GM10266 (cell line): ENCODE results near the gene SLC43A2.
A peak's percentile ranks its signal among the peaks of the same experiment; 100 is the strongest.

Experiments used
- DNase-seq: peaks from one replicate; pipeline ENCODE4 v3.0.0; 2012; ENCODE audit errors: extremely low spot score
- TF ChIP-seq, protein P1 (sequence below): IDR thresholded peaks from 2 replicates; pipeline ENCODE4 v1.5.1; 2012; ENCODE audit warnings: mild to moderate bottlenecking, low read depth; ENCODE audit not compliant: control insufficient read depth, insufficient read depth; ENCODE audit errors: missing control alignments

SLC43A2 gene

DNA sequence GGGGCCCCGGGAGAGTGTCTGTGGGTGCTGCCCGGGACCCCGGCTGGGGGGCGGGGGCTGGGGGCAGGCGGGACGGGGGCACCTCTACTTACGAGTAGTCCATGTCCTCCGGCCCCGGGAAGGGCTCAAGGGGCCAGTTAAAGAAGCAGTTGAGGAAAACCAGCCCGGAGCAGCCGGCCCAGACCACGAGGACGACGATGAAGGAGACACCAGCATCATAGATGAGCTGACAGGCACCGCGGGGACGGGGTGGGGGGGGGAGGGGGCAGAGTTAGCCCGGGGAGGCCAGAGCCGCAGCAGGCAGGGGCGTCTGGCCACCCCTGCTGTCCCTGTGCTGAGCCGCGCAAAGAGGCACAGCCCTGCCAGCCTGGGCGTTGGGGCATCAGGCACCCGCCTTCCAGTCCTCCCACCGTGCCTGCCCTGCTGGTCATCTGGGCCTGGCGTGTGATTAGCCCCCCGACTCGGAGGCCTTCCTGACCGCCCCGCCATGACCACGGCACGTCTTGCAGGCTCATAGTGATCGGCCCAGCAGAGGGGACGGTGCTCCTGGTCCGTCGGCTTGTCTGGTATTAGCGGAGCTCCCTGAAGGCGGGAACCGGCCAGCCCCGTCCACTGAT, 37.1 kb downstream of the SLC43A2 start:
- TF ChIP-seq, protein P1, sequence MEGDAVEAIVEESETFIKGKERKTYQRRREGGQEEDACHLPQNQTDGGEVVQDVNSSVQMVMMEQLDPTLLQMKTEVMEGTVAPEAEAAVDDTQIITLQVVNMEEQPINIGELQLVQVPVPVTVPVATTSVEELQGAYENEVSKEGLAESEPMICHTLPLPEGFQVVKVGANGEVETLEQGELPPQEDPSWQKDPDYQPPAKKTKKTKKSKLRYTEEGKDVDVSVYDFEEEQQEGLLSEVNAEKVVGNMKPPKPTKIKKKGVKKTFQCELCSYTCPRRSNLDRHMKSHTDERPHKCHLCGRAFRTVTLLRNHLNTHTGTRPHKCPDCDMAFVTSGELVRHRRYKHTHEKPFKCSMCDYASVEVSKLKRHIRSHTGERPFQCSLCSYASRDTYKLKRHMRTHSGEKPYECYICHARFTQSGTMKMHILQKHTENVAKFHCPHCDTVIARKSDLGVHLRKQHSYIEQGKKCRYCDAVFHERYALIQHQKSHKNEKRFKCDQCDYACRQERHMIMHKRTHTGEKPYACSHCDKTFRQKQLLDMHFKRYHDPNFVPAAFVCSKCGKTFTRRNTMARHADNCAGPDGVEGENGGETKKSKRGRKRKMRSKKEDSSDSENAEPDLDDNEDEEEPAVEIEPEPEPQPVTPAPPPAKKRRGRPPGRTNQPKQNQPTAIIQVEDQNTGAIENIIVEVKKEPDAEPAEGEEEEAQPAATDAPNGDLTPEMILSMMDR = no peak
- DNase-seq = no peak

DNA sequence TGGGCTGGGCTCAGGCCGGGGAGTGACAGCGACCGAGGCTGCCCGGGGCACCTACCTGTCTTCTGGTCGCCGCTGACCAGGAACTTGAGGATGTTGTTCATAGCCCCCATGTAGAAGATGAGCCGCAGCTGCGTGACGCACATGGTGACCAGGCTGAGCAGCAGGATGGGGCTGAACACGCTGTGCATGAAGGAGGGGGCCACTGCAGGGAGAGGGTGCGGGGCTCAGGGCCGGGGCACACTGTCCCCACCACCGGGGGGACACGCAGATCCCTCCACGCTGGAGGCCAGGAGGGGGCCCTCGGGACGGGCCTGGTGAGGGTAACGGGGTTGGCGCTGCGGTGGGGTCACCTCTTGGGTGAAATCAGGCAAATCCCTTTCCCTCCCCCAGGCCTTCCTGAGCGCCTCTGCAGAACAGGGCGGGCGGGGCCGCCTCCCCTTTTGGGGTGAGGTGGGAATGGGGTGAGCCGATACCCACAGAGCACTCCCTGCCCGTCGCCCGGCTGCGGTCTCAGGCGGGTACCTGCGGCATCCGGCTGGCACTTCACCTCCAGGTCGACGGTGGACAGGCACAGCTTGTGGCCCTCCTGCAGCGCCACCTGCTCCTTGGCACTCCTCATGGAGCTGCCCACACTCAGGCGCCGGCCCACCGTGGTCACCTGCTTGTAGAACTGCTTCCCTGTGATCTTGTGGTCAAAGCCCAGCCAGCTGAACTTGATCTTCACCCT, 37.7 kb downstream of the SLC43A2 start:
- TF ChIP-seq, protein P1 = no peak
- DNase-seq = no peak

DNA sequence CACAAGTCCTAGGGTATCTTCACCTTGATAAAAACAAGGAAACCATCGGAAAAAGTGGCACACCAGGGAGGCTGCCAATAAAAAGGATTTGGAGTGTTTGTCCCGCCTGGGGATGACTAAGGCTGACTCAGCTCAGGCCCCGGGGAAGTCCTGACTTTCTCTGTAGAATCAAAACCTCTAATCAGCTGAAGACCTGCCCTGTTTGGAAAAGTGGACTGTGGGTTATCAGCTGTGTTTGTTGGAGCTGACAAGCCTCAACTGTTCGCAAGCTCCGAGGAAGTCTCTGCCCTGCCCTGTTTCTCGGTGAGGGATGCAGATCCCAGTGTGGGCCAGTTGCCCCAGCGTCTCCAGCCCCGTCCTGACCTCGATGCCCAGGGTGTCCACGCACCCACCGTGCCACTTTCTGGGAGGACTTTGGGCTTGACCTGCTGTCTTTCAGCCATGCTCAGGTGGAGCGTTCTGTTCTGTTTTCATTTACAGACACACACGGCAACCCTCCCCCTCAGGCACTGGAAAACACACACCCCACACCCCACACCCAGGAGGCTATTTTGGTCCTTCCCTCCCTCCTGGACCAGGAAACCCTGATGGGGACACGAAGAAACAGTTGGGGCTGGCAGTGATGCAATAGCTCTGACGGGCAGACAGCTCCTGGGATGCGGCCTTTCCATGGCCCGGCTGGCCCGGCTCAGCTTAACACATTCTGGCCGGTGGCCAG, 38.4 kb downstream of the SLC43A2 start:
- DNase-seq = peak; percentile 68
- TF ChIP-seq, protein P1 = no peak

DNA sequence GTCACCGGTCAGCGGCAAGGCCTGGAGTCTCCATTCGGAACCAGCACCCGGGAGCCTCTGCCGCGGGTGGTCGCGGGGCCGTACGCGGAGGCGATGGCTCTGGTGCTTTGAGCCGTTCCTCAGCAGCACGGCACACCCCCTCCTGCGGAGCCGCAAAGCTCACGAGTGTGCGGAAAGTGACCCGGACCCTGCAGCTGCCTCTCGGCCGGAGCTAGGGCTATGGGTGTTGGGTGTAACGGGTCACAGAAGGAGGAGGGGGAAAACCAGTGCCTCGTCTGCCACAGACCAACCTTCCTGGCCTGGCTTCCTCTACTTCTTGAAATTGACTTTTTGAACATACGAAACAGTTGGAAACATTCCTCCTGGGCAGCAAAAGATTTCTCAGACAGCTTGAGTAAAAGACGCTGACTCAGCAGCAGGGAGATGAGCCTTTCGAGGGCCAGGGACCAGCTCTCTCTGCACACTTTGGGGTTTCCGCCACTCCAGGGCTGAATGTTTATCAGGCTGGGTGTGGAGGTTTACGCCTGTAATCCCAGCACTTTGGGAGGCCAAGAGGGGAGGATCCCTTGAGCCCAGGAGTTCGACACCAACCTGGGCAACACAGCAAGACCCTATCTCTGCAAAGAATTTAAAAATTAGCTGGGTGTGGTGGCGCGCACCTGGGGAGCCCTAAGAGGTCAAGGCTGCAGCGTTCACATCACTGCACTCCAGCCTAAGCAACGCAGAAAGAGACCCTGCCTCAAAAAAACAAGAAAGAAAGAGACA, 39.6 kb downstream of the SLC43A2 start:
- DNase-seq = no peak
- TF ChIP-seq, protein P1 = no peak

DNA sequence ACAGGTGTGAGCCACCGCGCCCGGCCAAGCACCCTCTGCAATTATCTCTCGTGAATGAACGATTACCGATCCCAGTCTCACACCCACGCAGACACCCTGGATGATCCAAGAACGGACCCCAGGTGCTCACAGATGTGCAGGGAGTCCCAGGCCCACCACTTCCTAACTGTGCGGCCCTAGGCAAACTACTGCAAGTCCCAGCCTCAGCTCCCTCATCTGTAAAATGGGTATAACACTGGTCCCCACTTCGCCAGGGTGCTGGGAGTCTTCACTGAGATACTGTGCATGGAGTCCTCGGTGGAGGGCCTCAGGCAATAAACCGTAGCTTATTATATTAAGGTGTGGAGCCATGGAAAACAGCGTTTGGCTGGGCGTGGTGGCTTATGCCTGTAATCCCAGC, 44.5 kb downstream of the SLC43A2 start:
- no peak for DNase-seq
- TF ChIP-seq, protein P1 = no peak

DNA sequence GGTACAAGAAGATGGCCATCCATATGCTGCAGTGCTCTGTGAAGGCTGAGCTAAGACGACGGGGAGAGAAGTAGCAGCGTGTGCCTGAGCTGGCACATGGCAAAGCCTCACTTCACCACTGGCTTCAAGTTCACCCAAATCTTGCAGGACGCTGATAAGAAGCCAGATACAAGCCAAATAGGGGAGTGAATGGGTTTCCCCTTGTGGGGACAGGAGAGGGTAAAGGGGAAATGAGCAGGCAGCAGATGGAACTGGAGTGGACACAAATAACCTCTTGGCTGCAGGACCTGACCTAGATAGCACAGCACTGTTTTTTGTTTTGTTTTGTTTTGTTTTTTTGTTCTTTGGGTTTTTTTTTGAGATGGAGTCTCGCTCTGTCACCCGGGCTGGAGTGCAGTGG, 45.1 kb downstream of the SLC43A2 start:
- TF ChIP-seq, protein P1 = no peak
- DNase-seq = no peak

DNA sequence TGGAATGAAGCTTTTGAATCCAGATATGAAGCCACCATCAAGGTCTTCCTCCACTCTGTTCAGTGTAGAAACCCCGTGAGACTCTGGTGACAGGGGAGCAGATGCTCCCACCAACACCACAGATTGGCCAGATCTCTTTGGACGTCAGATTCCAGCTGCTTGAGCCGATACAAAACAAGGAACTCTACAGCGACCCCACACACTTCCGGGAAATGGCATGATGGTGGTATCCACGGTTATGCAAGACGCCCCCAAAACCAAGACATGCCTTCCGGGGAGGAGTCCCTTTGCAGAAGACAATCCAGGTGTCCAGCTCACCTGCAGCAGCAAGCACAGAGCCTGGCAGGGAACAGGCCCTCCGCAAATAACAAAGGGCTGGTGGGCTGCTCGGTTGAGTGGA, 46.3 kb downstream of the SLC43A2 start:
- TF ChIP-seq, protein P1 = no peak
- DNase-seq = no peak
